Measurements from ENCODE around the gene SPATS2L. TPM values are rescaled to one million over a fixed set of nuclear protein-coding genes. Genes with fewer than 3 reads are reported as not detected.

SPATS2L gene
- polyA plus RNA-seq, 1 of the 3 experiments (the other 2 are of a cell fraction): 86.8 TPM

DNA sequence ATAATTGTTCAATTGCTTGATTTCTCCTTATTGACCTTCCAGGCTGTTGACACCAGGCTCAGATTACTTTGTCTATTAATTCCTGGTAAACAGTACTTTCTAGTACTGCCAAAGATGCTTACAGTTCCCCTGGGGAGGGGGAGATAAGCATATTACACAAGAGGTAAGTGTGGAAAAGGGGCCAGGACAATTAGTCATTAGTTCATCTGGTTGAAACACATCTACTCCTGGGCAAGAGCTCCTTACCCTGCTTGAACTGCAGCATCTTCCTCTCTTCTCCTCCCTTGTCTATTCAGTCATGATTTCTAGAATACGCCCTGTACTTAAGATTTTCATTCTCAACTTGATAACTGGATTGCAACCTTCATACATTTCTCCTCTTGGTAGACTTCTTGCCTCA lies 10.4 kb upstream of the SPATS2L start:
- Histone ChIP-seq H3K36me3 (replicated peaks in 1 of 2; ENCODE audit: control insufficient read depth in 1 of 2, insufficient read depth in 2 of 2, low read length in 1 of 2) (no peaks in the 10 kb centered on the region), H4K20me1 (ENCODE audit: insufficient read depth) (no peaks in the 10 kb centered on the region), H2AFZ (ENCODE audit: low read depth) (no peak overlapping the region), H3K9me3 (no peaks in the 10 kb centered on the region), H3F3A (replicated peaks; ENCODE audit: insufficient read depth) (no peaks in the 10 kb centered on the region), H3K4me2 (no peak overlapping the region), H3K4me1 (ENCODE audit: control insufficient read depth in 1 of 2, insufficient read depth in 2 of 2, low read depth in 1 of 2, low read length in 1 of 2) (peaks cover 0 to 2% of the 10 kb centered on the region in 2 experiments; a peak in 1 of 4 replicates), H3K9ac (no peak overlapping the region), H3K27me3 (ENCODE audit: insufficient read depth) (no peaks in the 10 kb centered on the region), H3K27ac (ENCODE audit: low read depth in 2 of 2, low read length in 1 of 2) (no peak overlapping the region), H3K9me2 (no peaks in the 10 kb centered on the region), H3K4me3 (ENCODE audit: low read depth in 2 of 2, low read length in 1 of 2) (no peak overlapping the region), H3K79me2 (ENCODE audit: insufficient read depth) (no peaks in the 10 kb centered on the region)
- 78% methylated on average over 1 of the region's 1 CpG for WGBS (ENCODE audit: low lambda C conversion rate)
- no peak for DNase-seq
- ChIA-PET POLR2A (no interaction called here), CTCF (interaction anchor here (1.2 kb wide), 1 partner anchor 311 kb away, joined by 3 read pairs; no protein-coding TSS in a partner anchor)
- TF ChIP-seq, protein P1, sequence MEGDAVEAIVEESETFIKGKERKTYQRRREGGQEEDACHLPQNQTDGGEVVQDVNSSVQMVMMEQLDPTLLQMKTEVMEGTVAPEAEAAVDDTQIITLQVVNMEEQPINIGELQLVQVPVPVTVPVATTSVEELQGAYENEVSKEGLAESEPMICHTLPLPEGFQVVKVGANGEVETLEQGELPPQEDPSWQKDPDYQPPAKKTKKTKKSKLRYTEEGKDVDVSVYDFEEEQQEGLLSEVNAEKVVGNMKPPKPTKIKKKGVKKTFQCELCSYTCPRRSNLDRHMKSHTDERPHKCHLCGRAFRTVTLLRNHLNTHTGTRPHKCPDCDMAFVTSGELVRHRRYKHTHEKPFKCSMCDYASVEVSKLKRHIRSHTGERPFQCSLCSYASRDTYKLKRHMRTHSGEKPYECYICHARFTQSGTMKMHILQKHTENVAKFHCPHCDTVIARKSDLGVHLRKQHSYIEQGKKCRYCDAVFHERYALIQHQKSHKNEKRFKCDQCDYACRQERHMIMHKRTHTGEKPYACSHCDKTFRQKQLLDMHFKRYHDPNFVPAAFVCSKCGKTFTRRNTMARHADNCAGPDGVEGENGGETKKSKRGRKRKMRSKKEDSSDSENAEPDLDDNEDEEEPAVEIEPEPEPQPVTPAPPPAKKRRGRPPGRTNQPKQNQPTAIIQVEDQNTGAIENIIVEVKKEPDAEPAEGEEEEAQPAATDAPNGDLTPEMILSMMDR (IDR thresholded peaks at IDR 0.05): no peak
- TF ChIP-seq, protein P2, sequence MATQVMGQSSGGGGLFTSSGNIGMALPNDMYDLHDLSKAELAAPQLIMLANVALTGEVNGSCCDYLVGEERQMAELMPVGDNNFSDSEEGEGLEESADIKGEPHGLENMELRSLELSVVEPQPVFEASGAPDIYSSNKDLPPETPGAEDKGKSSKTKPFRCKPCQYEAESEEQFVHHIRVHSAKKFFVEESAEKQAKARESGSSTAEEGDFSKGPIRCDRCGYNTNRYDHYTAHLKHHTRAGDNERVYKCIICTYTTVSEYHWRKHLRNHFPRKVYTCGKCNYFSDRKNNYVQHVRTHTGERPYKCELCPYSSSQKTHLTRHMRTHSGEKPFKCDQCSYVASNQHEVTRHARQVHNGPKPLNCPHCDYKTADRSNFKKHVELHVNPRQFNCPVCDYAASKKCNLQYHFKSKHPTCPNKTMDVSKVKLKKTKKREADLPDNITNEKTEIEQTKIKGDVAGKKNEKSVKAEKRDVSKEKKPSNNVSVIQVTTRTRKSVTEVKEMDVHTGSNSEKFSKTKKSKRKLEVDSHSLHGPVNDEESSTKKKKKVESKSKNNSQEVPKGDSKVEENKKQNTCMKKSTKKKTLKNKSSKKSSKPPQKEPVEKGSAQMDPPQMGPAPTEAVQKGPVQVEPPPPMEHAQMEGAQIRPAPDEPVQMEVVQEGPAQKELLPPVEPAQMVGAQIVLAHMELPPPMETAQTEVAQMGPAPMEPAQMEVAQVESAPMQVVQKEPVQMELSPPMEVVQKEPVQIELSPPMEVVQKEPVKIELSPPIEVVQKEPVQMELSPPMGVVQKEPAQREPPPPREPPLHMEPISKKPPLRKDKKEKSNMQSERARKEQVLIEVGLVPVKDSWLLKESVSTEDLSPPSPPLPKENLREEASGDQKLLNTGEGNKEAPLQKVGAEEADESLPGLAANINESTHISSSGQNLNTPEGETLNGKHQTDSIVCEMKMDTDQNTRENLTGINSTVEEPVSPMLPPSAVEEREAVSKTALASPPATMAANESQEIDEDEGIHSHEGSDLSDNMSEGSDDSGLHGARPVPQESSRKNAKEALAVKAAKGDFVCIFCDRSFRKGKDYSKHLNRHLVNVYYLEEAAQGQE (IDR thresholded peaks at IDR 0.05; ENCODE audit: low read depth, low read length): no peak
- no peak for TF ChIP-seq GABPA (IDR thresholded peaks at IDR 0.05; ENCODE audit: low read depth)
- no peak for TF ChIP-seq NRF1 (IDR thresholded peaks at IDR 0.05; ENCODE audit: low read depth, low read length)
- no peak for TF ChIP-seq GATA2 (CRISPR knock-in tag; IDR thresholded peaks at IDR 0.05)
- TF ChIP-seq NFIC (IDR thresholded peaks at IDR 0.05; ENCODE audit: borderline replicate concordance): no peak
- no peak for TF ChIP-seq SMC3 (IDR thresholded peaks at IDR 0.05; ENCODE audit: low read depth, low read length)
- no peak for TF ChIP-seq RFX5 (IDR thresholded peaks at IDR 0.05; ENCODE audit: low read length)
- no peak for TF ChIP-seq MXI1 (IDR thresholded peaks at IDR 0.05; ENCODE audit: low read depth, low read length)
- TF ChIP-seq TAF1 (IDR thresholded peaks at IDR 0.05; ENCODE audit: borderline replicate concordance, low read depth, low read length): no peak
- TF ChIP-seq CHD2 (IDR thresholded peaks at IDR 0.05; ENCODE audit: low read length, partially characterized antibody): no peak
- no peak for TF ChIP-seq EZH2phosphoT487 (IDR thresholded peaks at IDR 0.05; ENCODE audit: borderline replicate concordance, low read depth)
- TF ChIP-seq, protein P3, sequence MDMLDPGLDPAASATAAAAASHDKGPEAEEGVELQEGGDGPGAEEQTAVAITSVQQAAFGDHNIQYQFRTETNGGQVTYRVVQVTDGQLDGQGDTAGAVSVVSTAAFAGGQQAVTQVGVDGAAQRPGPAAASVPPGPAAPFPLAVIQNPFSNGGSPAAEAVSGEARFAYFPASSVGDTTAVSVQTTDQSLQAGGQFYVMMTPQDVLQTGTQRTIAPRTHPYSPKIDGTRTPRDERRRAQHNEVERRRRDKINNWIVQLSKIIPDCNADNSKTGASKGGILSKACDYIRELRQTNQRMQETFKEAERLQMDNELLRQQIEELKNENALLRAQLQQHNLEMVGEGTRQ (IDR thresholded peaks at IDR 0.05; ENCODE audit: borderline replicate concordance, low read depth, low read length): no peak
- TF ChIP-seq, protein P4, sequence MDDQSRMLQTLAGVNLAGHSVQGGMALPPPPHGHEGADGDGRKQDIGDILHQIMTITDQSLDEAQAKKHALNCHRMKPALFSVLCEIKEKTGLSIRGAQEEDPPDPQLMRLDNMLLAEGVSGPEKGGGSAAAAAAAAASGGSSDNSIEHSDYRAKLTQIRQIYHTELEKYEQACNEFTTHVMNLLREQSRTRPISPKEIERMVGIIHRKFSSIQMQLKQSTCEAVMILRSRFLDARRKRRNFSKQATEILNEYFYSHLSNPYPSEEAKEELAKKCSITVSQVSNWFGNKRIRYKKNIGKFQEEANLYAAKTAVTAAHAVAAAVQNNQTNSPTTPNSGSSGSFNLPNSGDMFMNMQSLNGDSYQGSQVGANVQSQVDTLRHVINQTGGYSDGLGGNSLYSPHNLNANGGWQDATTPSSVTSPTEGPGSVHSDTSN (IDR thresholded peaks at IDR 0.05): no peak
- TF ChIP-seq POLR2AphosphoS5 (IDR thresholded peaks at IDR 0.05; ENCODE audit: low read depth, low read length): no peak
- TF ChIP-seq TCF12 (IDR thresholded peaks at IDR 0.05): no peak
- no peak for TF ChIP-seq EP300 (IDR thresholded peaks at IDR 0.05; ENCODE audit: borderline replicate concordance in 1 of 2, low read depth in 1 of 2, low read length in 1 of 2)
